IMR-90 (cell line): ENCODE data around the gene TNNI2.

Experiments
- FOS ChIP-seq: fragments of 150-350 bp; IDR thresholded peaks from 2 replicates; pipeline ENCODE4 v1.6.1; 2016; ENCODE audit warnings: low read depth, low read length
- MAFK ChIP-seq: IDR thresholded peaks from 2 replicates; pipeline ENCODE4 v1.6.1; 2012; ENCODE audit warnings: low read depth, low read length, improper control_type of control experiment
- MAZ ChIP-seq: IDR thresholded peaks from 2 replicates; pipeline ENCODE4 v1.6.1; 2012; ENCODE audit warnings: low read depth, mild to moderate bottlenecking, low read length, improper control_type of control experiment, moderate library complexity, borderline replicate concordance
- POLR2A ChIP-seq: IDR thresholded peaks from 2 replicates; pipeline ENCODE4 v1.6.1; 2012; ENCODE audit warnings: mild to moderate bottlenecking, low read depth, low read length
- RCOR1 ChIP-seq: IDR thresholded peaks from 2 replicates; pipeline ENCODE4 v1.6.1; 2012; ENCODE audit warnings: mild to moderate bottlenecking, low read length, improper control_type of control experiment; ENCODE audit not compliant: insufficient replicate concordance
- SMC3 ChIP-seq: fragments of 150-350 bp; IDR thresholded peaks from 2 replicates; pipeline ENCODE4 v1.6.1; 2016; ENCODE audit warnings: low read depth, mild to moderate bottlenecking, antibody characterized with exemption, low read length, moderate library complexity
- TF ChIP-seq, protein P1 (sequence below): conservative IDR thresholded peaks from 2 replicates; pipeline ENCODE4 v1.5.1; 2012; ENCODE audit warnings: mild to moderate bottlenecking, low read depth, low read length, improper control_type of control experiment

DNA sequence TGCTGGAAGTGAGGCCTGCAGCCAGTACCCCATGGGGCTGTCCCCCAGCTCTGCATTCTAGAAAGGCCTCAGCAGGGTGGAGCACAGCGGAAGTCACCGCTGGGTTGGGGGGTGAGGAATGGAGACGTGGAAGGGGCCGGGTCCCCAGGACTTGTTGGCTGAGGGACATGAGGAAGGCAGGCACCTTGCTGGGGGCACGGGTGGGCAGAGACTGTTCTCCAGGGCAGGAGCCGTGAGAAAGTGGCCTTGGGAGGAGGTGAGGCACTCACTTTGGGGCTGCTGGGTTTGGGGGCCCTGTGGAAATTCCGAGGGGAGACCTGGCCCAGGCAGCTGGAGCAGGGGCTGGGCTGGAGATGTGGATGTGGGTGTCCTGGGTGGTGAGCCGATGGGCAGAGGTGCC, 5.0 kb downstream of the TNNI2 start:
- TF ChIP-seq, protein P1, sequence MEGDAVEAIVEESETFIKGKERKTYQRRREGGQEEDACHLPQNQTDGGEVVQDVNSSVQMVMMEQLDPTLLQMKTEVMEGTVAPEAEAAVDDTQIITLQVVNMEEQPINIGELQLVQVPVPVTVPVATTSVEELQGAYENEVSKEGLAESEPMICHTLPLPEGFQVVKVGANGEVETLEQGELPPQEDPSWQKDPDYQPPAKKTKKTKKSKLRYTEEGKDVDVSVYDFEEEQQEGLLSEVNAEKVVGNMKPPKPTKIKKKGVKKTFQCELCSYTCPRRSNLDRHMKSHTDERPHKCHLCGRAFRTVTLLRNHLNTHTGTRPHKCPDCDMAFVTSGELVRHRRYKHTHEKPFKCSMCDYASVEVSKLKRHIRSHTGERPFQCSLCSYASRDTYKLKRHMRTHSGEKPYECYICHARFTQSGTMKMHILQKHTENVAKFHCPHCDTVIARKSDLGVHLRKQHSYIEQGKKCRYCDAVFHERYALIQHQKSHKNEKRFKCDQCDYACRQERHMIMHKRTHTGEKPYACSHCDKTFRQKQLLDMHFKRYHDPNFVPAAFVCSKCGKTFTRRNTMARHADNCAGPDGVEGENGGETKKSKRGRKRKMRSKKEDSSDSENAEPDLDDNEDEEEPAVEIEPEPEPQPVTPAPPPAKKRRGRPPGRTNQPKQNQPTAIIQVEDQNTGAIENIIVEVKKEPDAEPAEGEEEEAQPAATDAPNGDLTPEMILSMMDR = no peak
- TF ChIP-seq MAFK = no peak
- no peak for TF ChIP-seq FOS
- TF ChIP-seq POLR2A = no peak
- no peak for TF ChIP-seq SMC3
- TF ChIP-seq MAZ = no peak
- no peak for TF ChIP-seq RCOR1
